HG03175 (cell line): ENCODE measurements around the gene APBB2.

Source experiments
- ATAC-seq: cut with Tn5 transposase; IDR thresholded peaks from one replicate; pipeline ENCODE4 v1.9.1; 2021; ENCODE audit warnings: mild to moderate bottlenecking, moderate library complexity; ENCODE audit not compliant: unreplicated experiment

Gene APBB2

DNA sequence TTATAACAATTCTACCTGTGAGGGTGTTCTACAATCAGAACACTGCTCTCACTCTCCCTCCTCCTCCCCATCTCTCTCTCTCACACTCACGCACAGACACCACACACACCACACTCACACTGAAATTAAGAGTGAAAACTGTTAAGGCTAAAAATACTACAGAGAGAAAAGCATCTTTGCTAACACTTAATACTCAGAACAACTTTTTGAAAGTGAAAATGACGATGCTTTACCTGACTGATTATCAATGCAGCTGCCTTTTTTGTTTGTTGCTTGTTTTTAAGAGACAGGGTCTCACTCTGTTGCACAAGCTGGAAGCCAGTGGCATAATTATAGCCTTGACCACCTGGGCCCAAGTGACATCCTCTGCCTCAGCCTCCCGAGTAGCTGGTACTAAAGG lies 222.4 kb downstream of the APBB2 start:
- peak; percentile 51 for ATAC-seq

GRCh38 chr4:40990899-40991265 lies 223.5 kb downstream of the APBB2 start:
- no peak for ATAC-seq

DNA sequence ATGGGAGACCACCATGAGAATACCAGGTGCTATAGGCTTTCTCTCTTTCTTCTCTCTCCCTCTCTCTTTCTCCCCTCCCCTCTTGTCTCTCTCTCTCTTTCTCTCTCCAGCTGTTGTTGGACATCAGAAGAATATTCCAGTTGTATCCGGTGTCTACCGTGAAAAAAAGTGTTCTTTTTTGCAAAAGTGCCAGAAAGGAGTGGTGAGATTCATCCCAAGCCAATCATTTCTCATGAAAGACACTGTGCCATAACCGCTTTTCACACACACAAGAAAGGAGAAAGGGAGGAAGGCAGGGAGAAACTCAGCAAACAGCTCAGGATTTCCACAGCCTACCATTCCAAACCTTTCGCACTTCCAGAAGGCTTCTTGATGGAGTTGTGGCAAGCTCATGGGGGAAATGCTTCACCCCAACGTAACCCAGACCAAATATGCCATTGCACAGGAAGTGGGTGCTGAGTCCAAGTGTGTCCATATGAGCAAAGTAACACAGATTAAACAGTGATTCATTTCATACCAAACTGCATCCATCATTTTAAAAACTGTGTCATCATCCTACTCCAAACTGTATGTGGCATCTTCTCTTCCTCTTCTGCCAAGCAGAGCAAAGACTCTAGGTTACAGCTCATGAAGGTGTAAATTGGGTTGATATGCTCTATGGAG lies 224.0 kb downstream of the APBB2 start:
- no peak for ATAC-seq

DNA sequence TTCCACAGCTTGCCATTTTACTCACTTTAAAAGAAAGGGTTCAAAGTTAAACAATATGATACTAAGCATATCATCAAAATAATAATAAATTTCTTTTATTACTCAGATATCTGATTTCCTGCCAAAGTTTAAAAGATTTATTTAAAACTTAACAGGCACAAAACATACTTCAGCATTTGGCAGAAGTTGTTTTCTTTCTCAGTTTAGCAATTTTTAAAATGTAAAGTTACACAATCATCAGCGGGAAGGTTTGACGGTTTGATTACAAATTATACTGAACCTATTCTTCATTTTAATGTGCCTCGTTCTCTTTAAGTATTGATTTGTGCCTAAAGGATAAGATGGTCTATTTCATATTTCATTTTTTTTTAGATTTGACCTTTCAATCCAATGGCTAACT lies 227.2 kb downstream of the APBB2 start:
- ATAC-seq, result no peak

DNA sequence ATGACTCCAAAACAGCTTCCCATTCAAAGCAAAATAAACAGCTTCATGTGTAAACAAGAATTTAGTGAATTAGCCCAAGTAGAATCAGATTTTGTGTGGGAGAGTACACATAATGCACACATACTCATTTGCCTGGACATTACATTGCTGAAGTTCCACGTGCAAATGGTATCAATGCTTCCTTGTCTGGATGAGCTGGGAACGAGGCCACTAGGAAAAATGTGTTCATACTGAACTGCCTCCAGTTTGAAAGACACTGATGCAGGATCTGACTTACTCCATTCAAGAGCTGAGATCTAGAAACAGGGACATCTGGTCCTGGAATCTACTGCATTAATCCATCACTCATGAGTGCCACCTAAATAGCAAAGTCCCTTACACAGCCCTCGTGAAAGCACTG lies 228.0 kb downstream of the APBB2 start:
- ATAC-seq, result no peak

DNA sequence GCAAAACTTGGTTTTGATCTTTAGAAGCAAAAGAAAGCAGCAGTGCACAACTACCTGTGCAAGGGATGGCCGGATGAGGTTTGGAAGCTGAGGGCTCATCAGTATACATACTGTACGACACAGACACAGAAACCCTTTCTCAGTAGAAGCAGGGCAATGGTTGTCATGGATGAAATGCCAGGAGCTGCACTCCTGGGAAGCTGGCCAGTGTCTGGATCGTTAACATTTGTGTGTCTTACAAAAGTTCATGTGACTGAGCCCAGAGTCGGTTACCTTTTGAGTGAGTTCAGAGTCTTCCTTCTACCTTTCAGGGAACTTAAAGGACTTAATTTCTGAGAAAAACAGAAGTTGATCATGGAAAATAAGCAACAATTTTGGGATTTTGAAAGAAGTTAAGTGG lies 230.3 kb downstream of the APBB2 start:
- ATAC-seq, result no peak

DNA sequence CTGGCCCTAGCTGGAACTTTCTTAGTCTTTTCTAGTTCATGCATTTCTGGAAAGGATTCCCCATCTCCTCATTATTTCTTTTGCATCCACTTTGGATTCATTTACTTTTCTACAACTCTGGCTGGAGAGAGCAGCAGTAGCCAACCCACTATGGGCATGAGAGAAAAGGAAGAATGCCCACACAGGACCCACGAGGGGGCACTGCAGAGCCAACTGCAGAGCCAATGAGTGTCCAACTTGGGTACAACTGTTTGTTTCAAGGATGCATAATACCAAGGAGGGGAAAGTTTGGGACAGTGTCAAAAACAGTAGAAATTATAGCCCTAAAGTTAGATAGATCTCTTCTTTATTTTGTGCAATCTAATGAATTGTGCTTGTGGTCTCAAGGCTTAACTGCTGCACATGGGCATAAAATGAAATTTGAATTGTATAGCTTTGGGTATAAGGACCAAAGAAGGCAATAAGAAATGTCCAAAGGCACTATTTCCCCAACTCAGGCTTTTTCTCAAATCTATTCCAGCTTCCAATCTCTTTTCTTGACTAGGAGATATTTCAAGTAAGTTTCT lies 233.9 kb downstream of the APBB2 start:
- no peak for ATAC-seq

DNA sequence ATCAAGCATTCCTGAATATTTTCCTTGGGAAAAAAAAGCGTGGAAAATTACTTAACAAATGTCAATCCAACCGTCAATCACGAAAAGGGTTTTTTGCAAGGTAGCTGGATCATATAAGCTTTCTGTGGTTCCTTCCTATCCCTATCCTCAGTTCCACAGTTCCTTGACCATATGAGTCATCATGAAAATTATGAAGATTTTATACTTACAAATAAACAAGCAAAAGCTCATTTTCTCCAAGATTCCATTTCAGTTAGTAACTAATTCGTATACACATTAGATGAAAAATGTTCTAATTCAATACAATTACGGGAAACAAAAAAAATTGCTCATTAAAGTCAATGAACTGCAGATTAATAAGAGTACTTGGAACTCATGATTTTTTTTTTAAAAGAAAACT lies 235.8 kb downstream of the APBB2 start:
- no peak for ATAC-seq

GRCh38 chr4:40976343-40976742 lies 238.0 kb downstream of the APBB2 start:
- peak; percentile 66 for ATAC-seq

DNA sequence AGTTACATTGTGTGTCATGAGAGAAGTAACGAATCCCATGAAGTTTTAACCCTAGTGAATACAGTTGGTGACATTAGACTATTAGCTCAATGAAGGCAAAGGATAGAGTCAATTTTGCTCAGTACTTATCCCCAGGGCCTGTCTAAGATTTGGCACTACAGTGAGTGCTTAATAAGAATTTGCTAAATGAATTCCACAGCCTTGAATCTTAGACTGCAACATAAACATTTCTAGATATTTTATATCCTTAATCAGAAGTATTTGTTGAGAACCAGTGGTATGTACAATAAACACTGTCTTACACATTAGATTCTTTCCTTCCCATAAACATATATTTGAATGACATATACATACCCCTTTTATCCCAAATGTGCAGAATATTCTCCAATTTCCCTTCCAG lies 241.6 kb downstream of the APBB2 start:
- no peak for ATAC-seq

- ATAC-seq, result no peak
Measured at GRCh38 chr4:40971338-40971737, 243.0 kb downstream of the APBB2 start.

DNA sequence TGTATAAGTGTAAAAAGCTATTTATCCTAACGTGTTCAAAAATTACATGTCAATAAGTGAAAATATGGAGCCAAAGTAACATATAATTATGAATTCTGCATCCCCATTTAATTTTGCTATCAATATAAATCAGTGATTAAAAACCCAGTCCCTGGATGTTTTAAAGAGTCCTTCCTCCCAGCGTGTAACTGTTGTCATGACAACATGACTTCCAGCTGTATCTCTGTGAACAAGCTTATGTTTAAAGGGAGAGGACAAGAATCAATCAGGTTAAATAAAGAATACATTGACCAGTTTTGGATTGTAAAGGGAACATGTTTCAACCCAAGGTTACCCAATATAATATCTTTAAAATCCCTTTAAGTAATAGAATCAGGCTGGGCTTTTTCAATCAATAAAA lies 244.8 kb downstream of the APBB2 start:
- no peak for ATAC-seq

GRCh38 chr4:40967550-40967949 lies 246.8 kb downstream of the APBB2 start:
- ATAC-seq, result no peak

DNA sequence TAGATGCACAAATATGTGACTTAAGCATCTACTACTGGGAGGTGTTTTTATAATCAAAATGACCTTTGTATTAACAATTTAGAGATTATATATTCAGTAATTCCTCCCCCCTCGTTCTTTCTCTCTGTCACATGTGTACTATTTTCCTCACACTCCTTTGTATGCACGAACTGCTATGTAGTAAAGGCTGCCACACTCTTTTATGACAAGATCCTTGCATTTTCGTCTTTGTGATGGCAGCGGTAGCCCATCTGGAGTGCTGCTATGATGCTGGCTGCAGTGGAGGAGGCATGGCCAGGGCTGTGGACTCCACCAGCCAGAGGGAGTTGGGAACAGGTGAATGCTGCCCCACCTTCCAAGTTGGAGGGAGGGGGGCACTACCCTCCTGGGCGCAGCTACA lies 248.3 kb downstream of the APBB2 start:
- ATAC-seq, result no peak

GRCh38 chr4:40963897-40964478 lies 250.4 kb downstream of the APBB2 start:
- ATAC-seq, result no peak

GRCh38 chr4:40962551-40963180 lies 251.7 kb downstream of the APBB2 start:
- no peak for ATAC-seq

GRCh38 chr4:40960941-40961340 lies 253.4 kb downstream of the APBB2 start:
- no peak for ATAC-seq

GRCh38 chr4:40957281-40957680 lies 257.1 kb downstream of the APBB2 start:
- no peak for ATAC-seq

DNA sequence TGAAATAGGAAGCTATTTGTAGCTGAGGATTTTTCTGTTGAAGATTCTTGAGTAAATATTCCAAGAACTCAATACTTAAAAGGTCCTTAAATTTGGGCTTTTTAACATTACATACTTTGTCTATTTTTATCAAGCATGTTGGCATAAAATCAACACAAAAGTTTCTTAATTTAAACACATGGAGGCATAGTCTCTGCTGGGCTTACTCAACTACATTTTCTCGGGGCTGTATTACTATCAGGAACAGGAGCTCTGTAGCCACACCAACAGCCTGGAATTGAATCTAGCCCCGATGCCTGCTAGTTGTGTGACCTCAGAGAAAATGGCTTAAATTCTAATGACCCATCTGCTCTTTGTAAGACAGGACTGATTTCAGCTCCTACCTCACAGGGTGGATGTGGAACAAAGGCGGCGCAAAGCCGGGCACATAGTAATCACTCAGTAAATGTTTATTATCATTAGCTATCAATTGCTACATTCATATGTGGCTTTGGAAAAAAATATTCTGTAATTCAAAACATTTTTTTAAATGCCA lies 257.6 kb downstream of the APBB2 start:
- no peak for ATAC-seq

- no peak for ATAC-seq
Measured at GRCh38 chr4:40954088-40954668, 260.2 kb downstream of the APBB2 start.

DNA sequence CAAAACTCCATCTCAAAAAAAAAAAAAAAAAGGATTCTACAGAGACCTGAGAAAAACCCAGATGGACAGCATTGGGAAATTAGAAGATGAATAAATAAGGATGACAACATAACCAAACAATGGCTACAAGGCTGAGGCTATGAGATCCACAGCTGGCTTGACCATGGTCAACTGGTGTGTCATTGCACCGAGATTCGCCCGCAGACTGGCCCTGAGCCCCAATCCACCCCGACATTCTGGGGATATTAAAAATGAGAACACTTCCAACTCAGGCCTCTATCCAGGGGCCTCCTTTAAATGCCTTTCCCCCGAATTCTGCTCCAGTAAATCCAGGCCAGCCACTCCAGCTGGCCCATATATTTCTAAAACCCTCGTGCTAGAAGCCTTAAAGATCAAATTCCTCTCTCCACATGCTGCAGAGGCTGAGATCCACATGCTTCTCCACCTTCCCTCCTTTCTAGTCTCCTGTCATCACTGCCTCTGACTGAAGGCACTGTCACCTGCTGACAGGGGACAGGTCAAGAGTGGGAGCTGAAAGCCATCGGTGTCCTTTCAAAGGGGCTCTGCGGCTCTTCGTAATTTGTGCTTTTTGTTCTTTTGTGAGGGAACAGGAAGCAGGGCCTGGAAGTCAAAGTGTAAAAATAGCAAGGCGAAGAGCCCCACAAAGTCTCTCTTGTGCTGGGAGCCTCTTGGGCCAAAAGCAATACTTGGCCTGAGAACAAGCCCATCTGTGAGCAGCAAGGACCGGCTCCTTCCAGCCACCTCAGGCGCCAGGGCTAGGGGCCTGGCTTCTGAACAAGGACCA lies 260.9 kb downstream of the APBB2 start:
- ATAC-seq, result no peak
